Measurements from ENCODE around the gene RBP5.

The RBP5 gene

DNA sequence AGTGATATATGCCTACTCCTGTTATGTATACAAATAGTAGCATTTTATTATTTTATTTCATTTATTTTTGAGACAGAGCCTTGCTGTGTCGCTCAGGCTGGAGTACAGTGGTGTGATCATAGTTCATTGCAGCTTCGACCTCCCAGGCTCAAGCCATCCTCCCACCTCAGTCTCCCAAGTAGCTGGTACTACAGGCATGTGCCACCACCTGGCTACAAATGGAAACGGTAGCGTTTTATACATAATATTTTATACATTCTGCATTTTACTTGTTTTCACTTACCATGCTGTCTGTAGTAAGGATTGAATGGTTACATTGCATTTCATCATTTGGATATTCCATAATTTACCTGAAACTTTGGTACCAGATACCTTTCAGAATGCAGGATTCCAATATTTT is 50.5 kb downstream of the RBP5 start:
- no peak for TF ChIP-seq FOXM1 (IDR thresholded peaks at IDR 0.05; ENCODE audit: borderline replicate concordance, low read depth)
- no peak for TF ChIP-seq TEAD4 (IDR thresholded peaks at IDR 0.05)
- no peak for TF ChIP-seq TAF1 (IDR thresholded peaks at IDR 0.05; ENCODE audit: low read depth)
- no peak for TF ChIP-seq EP300 (IDR thresholded peaks at IDR 0.05; ENCODE audit: borderline replicate concordance)
- no peak for TF ChIP-seq NFIC (IDR thresholded peaks at IDR 0.05)
- no peak for TF ChIP-seq YY1 (IDR thresholded peaks at IDR 0.05; ENCODE audit: low read depth)
- no peak for TF ChIP-seq CREB1 (IDR thresholded peaks at IDR 0.05; ENCODE audit: low read depth)
- TF ChIP-seq, protein P1, sequence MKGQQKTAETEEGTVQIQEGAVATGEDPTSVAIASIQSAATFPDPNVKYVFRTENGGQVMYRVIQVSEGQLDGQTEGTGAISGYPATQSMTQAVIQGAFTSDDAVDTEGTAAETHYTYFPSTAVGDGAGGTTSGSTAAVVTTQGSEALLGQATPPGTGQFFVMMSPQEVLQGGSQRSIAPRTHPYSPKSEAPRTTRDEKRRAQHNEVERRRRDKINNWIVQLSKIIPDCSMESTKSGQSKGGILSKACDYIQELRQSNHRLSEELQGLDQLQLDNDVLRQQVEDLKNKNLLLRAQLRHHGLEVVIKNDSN (IDR thresholded peaks at IDR 0.05): no peak
- TF ChIP-seq TCF12 (IDR thresholded peaks at IDR 0.05; ENCODE audit: low read depth): no peak
- TF ChIP-seq ZBTB7A (IDR thresholded peaks at IDR 0.05; ENCODE audit: low read depth): no peak
- TF ChIP-seq, protein P2, sequence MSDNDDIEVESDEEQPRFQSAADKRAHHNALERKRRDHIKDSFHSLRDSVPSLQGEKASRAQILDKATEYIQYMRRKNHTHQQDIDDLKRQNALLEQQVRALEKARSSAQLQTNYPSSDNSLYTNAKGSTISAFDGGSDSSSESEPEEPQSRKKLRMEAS (IDR thresholded peaks at IDR 0.05): no peak
- TF ChIP-seq EGR1 (IDR thresholded peaks at IDR 0.05): no peak
- TF ChIP-seq, protein P3, sequence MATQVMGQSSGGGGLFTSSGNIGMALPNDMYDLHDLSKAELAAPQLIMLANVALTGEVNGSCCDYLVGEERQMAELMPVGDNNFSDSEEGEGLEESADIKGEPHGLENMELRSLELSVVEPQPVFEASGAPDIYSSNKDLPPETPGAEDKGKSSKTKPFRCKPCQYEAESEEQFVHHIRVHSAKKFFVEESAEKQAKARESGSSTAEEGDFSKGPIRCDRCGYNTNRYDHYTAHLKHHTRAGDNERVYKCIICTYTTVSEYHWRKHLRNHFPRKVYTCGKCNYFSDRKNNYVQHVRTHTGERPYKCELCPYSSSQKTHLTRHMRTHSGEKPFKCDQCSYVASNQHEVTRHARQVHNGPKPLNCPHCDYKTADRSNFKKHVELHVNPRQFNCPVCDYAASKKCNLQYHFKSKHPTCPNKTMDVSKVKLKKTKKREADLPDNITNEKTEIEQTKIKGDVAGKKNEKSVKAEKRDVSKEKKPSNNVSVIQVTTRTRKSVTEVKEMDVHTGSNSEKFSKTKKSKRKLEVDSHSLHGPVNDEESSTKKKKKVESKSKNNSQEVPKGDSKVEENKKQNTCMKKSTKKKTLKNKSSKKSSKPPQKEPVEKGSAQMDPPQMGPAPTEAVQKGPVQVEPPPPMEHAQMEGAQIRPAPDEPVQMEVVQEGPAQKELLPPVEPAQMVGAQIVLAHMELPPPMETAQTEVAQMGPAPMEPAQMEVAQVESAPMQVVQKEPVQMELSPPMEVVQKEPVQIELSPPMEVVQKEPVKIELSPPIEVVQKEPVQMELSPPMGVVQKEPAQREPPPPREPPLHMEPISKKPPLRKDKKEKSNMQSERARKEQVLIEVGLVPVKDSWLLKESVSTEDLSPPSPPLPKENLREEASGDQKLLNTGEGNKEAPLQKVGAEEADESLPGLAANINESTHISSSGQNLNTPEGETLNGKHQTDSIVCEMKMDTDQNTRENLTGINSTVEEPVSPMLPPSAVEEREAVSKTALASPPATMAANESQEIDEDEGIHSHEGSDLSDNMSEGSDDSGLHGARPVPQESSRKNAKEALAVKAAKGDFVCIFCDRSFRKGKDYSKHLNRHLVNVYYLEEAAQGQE (IDR thresholded peaks at IDR 0.05; ENCODE audit: low read depth): no peak
- TF ChIP-seq RAD21 (IDR thresholded peaks at IDR 0.05; ENCODE audit: low read depth): no peak
- TF ChIP-seq CEBPB (IDR thresholded peaks at IDR 0.05): no peak

DNA sequence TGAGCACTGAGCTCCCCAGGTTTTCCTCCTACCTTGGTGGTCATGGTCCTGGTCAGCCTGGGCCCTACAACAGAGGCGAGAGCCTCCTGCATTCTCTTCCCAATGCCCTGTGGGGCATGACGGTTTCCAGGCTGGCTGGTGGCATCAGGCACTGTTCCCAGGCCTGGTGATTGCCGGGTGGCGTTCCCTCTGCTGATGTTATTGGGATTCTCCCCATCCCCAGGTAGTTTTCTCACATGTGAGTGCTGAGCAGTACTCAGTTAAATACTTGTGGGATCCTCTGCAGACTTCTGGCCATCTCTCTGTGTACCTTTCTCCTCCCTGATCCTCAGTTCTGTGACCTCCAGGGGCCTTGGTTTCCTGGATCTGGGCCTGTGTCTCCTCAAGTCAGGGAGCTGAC is 52.2 kb downstream of the RBP5 start:
- TF ChIP-seq CEBPB (IDR thresholded peaks at IDR 0.05) (no peak), TAF1 (IDR thresholded peaks at IDR 0.05; ENCODE audit: low read depth) (no peak), ZBTB7A (IDR thresholded peaks at IDR 0.05; ENCODE audit: low read depth) (no peak)

DNA sequence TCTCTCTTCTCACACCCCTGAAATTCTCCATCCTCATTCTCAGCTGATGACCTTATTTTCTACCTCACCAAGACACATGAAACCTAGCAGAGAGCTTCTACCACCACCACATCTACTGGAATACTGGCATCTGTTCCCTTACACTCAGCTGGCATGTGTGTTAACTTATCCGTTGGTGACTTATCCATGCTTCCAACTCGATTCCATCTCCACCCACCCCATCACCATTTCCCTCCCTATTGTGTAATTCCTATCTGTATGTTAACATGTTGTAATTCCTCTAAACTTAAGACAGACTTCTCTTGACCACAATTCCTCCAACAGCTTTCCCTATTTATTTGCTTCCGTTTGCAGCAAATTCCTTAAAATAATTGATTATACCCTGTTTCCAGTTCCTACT is 52.8 kb downstream of the RBP5 start:
- TF ChIP-seq YY1 (IDR thresholded peaks at IDR 0.05; ENCODE audit: low read depth): no peak
- no peak for TF ChIP-seq TEAD4 (IDR thresholded peaks at IDR 0.05)
- TF ChIP-seq CREB1 (IDR thresholded peaks at IDR 0.05; ENCODE audit: low read depth): no peak
- no peak for TF ChIP-seq TAF1 (IDR thresholded peaks at IDR 0.05; ENCODE audit: low read depth)
- no peak for TF ChIP-seq NFIC (IDR thresholded peaks at IDR 0.05)
- TF ChIP-seq RAD21 (IDR thresholded peaks at IDR 0.05; ENCODE audit: low read depth): no peak
- TF ChIP-seq CEBPB (IDR thresholded peaks at IDR 0.05): no peak
- TF ChIP-seq, protein P1 (IDR thresholded peaks at IDR 0.05): no peak
- TF ChIP-seq, protein P2 (IDR thresholded peaks at IDR 0.05): no peak
- no peak for TF ChIP-seq FOXM1 (IDR thresholded peaks at IDR 0.05; ENCODE audit: borderline replicate concordance, low read depth)
- no peak for TF ChIP-seq EP300 (IDR thresholded peaks at IDR 0.05; ENCODE audit: borderline replicate concordance)
- TF ChIP-seq, protein P3 (IDR thresholded peaks at IDR 0.05; ENCODE audit: low read depth): no peak
- TF ChIP-seq EGR1 (IDR thresholded peaks at IDR 0.05): no peak

DNA sequence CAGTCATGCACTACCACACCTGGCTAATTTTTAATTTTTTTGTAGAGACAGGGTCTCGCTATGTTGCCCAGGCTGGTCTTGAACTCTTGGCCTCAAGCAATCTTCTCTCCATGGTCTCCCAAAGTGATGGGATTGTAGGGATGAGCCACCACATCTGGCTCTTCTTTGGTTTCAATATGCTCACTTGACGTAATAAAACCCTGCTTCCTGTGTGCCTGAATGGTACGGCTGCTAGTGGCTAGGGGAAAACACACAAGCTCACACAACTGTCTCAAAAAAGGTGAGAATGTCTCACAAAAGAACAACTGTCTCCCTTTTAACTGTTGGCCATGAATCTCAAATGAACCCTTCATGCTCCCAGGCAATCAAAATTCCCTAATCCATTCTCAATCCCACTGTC is 53.2 kb downstream of the RBP5 start:
- TF ChIP-seq RAD21 (IDR thresholded peaks at IDR 0.05; ENCODE audit: low read depth) (no peak), CREB1 (IDR thresholded peaks at IDR 0.05; ENCODE audit: low read depth) (no peak), EP300 (IDR thresholded peaks at IDR 0.05; ENCODE audit: borderline replicate concordance) (no peak), FOXM1 (IDR thresholded peaks at IDR 0.05; ENCODE audit: borderline replicate concordance, low read depth) (no peak), NFIC (IDR thresholded peaks at IDR 0.05) (no peak), EGR1 (IDR thresholded peaks at IDR 0.05) (no peak), TAF1 (IDR thresholded peaks at IDR 0.05; ENCODE audit: low read depth) (no peak), TCF12 (IDR thresholded peaks at IDR 0.05; ENCODE audit: low read depth) (no peak), CEBPB (IDR thresholded peaks at IDR 0.05) (no peak), ZBTB7A (IDR thresholded peaks at IDR 0.05; ENCODE audit: low read depth) (no peak), TEAD4 (IDR thresholded peaks at IDR 0.05) (no peak), YY1 (IDR thresholded peaks at IDR 0.05; ENCODE audit: low read depth) (no peak)
- TF ChIP-seq, protein P3 (IDR thresholded peaks at IDR 0.05; ENCODE audit: low read depth): no peak
- TF ChIP-seq, protein P1 (IDR thresholded peaks at IDR 0.05): no peak
- TF ChIP-seq, protein P2 (IDR thresholded peaks at IDR 0.05): no peak

Data from Ishikawa (cell line).